HL-60 (cell line): Measurements from ENCODE around the gene EBLN2.

ENCODE experiments used
- DNase-seq, 2 experiments: peaks; one replicate each; pipeline ENCODE4 v3.0.0-alpha.2; 2010 to 2020; ENCODE audit warnings: low read depth in 1 of 2, low spot score in 1 of 2
- H3K27ac ChIP-seq: fragments of 250-450 bp; sonication (Bioruptor Pico); replicated peaks from 2 replicates; pipeline ENCODE4 v1.5.1; 2020; ENCODE audit warnings: mild to moderate bottlenecking, moderate library complexity
- H3K27me3 ChIP-seq: fragments of 250-450 bp; sonication (Bioruptor Pico); 2 replicates; pipeline ENCODE4 v1.5.1; 2021; ENCODE audit warnings: mild to moderate bottlenecking, moderate library complexity; ENCODE audit not compliant: insufficient read depth, poor library complexity, severe bottlenecking
- H3K4me3 ChIP-seq: replicated peaks from 2 replicates; pipeline ENCODE4 v1.5.1; 2011; ENCODE audit warnings: mild to moderate bottlenecking, control low read depth, low read length; ENCODE audit not compliant: insufficient read depth
- CTCF ChIP-seq: IDR thresholded peaks from one replicate; pipeline ENCODE4 v1.5.1; 2011; ENCODE audit warnings: low read length, control low read depth, inconsistent platforms; ENCODE audit not compliant: insufficient read depth
- GABPA ChIP-seq: IDR thresholded peaks from 2 replicates; pipeline ENCODE4 v1.6.1; 2012; ENCODE audit warnings: low read depth
- POLR2AphosphoS5 ChIP-seq: IDR thresholded peaks from 2 replicates; pipeline ENCODE4 v1.6.1; 2012; ENCODE audit warnings: low read depth
- REST ChIP-seq: IDR thresholded peaks from 2 replicates; pipeline ENCODE4 v1.6.1; 2012; ENCODE audit warnings: low read depth; ENCODE audit not compliant: insufficient replicate concordance
- SPI1 ChIP-seq: IDR thresholded peaks from 2 replicates; pipeline ENCODE4 v1.6.1; 2012; ENCODE audit warnings: low read depth, mild to moderate bottlenecking, borderline replicate concordance

EBLN2 gene

GRCh38 chr3:73096169-73096568 lies 34.7 kb downstream of the EBLN2 start:
- Histone ChIP-seq H3K27me3 (no peaks in the 10 kb centered on the region), H3K4me3 (no peak overlapping the region), H3K27ac (no peak overlapping the region)
- no peak for TF ChIP-seq REST
- TF ChIP-seq SPI1: no peak
- TF ChIP-seq GABPA: no peak
- TF ChIP-seq POLR2AphosphoS5: no peak
- TF ChIP-seq CTCF: no peak
- no peak for DNase-seq

- TF ChIP-seq CTCF (no peak), SPI1 (no peak), POLR2AphosphoS5 (no peak), REST (no peak)
- Histone ChIP-seq H3K27ac (no peak overlapping the region), H3K4me3 (no peak overlapping the region), H3K27me3 (no peaks in the 10 kb centered on the region)
- DNase-seq: no peak
Observed at GRCh38 chr3:73098026-73098425, 36.6 kb downstream of the EBLN2 start.

- no peak overlapping the region for H3K27ac ChIP-seq
- no peaks in the 10 kb centered on the region for H3K27me3 ChIP-seq
- no peak overlapping the region for H3K4me3 ChIP-seq
- no peak for TF ChIP-seq REST
- TF ChIP-seq SPI1: peak; percentile 93
- TF ChIP-seq POLR2AphosphoS5: no peak
- no peak for TF ChIP-seq GABPA
- TF ChIP-seq CTCF: no peak
- DNase-seq: peak in 1 of 2 experiments; percentile 8
Observed at GRCh38 chr3:73098873-73099272, 37.4 kb downstream of the EBLN2 start.
